GM18870 (cell line): ENCODE measurements around the gene SERPINA6.
"Not testable (repeated sequence)": the region's sequence is repeated elsewhere in the genome, so short reads cannot be mapped to it uniquely, and the experiment has no call there.

Experiments used
- ATAC-seq: cut with Tn5 transposase; IDR thresholded peaks from one replicate; pipeline ENCODE4 v1.9.1; 2021; ENCODE audit warnings: moderate library complexity; ENCODE audit not compliant: unreplicated experiment

Gene SERPINA6

DNA sequence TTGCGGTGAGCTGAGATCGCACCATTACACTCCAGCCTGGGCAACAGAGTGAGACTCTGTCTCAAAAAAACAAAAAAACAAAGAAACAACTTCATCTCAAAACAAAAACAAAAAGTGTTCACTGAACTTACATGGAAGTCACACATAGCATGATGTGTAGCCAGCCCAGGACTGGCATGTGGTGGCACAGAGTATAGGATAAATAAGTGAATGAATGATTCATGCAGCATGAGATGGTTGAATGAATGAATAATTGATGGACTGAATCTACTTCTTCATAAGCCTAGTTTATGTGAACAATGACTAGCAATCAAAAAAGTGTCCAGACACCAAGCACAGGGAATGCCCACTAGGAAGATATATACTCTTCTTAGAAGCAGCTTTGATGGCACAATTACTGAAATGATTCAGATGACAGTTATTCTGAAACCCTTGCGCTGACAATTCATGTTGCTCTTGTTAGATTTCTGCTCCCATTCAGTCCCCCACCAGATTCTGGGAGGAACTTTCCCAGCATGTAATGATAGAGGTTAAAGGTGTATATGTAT lies 31.6 kb upstream of the SERPINA6 start:
- ATAC-seq = no peak

DNA sequence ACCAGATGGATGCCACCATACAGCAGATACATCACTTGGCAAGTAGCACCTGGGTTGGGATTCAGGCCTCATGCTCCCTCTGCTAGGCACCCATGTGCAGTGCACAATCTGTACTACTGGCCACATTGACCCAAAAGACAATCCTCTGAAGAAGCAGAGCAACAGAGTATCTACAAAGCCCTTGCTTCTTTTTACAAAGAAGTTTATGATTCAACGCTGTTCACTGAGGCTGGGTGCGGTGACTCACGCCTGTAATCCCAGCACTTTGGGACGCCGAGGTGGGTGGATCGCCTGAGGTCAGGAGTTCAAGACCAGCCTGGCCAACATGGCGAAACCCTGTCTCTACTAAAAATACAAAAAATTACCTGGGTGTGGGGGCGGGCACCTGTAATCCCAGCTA lies 31.1 kb upstream of the SERPINA6 start:
- not testable (repeated sequence) for ATAC-seq

DNA sequence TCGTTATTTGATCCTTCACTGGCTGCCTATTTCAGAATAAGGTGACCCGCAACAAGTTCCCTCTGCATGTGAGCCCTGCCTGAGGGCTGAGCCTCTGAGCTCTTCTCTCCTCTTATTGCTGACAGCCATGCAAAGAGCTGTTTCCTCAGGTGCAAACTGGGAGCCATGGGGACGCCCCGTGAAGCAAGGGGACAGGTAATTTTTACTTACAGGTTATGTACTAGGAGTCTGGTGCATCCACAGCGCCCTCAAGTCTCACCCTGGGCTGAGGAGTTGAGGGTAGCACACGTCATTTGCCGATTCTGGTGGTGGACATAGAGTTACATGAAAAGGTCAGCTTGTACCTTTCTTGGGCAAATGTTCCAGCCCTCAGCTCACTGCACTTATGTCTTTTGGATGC lies 26.1 kb upstream of the SERPINA6 start:
- no peak for ATAC-seq

DNA sequence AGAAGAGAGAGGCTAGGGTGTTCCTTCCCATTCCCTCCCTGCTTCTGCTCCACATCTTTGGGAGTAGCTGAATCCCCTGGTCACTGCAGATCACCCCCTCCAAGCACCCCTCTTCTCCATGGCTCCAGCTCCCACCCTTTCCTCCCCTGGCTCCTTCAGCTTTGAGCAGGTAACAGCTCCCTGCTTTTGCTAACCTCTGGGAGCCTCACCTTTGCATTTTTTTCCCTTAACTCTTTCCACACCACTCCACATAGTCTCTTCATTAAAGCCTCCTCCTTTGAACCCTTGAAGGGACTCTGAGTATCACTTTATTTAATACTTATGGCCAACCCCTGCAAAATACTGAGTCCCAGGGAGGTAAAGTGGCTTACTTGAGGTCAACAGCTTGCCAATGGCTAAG lies 25.7 kb upstream of the SERPINA6 start:
- ATAC-seq = no peak

DNA sequence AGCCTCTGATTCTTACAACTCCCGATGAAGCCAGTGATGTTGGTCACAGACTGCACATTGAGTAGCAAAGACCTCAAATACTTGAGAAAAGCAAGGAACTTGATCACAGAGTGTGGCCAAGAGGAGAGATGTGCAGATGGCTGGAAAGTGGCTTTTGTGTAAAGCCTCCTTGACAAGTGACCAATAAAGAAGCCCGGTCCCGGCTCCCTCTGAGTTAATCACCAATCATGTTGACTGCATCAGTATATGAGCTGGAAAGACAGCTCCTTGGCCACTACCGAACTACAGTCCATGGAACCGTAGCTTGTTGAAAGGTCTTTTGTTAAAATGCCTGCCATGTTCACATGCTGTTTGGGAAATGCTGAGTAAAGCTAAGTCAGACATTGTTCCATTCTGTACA lies 23.7 kb upstream of the SERPINA6 start:
- no peak for ATAC-seq

DNA sequence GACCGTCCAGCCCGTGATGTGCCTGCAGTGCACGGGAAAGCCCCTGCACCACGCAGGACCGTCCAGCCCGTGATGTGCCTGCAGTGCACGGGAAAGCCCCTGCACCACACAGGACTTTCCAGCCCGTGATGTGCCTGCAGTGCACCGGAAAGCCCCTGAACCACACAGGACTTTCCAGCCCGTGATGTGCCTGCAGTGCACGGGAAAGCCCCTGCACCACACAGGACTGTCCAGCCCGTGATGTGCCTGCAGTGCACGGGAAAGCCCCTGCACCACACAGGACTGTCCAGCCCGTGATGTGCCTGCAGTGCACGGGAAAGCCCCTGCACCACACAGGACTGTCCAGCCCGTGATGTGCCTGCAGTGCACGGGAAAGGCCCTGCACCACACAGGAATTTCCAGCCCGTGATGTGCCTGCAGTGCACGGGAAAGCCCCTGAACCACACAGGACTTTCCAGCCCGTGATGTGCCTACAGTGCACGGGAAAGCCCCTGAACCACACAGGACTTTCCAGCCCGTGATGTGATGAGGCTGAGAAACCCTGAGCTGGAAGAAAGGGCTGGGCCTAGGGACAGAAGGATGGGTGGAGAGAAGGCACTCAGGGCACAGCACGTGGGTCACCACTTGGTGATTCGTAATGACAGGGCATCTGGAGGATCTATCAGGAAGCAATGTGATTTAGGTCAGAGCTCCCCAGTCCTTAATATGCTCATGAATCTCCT lies 23.1 kb upstream of the SERPINA6 start:
- peak; percentile 61 for ATAC-seq

DNA sequence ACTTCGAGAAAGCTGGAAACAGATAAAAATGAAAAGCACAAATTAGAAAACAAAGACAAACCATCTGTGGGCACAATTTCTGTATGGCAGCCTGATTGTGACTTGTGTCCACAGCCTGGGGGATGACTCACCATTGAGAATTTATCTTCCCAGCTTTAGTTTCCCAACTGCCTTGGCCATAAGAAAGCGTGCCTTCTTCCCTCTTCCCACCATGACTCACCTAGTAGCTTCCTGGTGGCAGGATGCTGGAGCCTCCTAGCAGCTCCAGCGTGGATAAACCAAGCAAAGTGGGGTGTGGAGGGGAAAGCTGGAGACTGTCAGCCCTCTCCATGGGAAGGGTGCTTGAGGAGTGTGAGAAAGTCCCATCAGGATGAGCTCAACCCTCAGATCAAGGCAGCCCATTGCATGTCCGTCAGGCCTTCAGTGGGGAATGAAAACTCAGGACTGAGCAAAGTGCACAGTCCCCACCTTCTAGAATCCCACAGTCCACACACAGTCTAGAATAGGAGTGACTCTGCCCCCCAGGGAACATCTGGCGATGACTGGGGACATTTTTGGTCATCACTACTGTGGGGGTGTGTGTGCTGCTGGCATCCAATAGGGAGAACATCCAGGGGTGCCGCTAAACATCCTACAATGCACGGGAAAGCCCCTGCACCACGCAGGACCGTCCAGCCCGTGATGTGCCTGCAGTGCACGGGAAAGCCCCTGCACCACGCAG lies 22.4 kb upstream of the SERPINA6 start:
- ATAC-seq = no peak

DNA sequence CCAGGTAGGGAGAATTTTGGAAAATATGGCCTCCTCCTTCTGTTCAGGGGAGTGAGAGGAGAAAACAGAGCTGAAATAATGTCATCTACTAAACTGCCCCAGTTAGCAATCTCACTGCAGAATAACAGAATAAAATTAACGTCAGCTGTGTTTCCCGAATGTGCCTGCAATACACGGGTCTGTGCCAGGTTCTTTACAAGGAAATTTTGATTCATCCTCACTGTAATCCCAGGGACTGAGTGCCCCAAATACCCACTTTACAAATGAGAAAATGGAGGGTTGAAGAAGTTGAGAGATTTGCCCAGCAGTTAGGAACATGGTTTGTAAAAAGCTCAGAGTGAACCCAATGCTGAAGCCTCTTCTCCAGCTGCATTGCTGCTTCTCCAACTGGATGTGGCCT lies 21.3 kb upstream of the SERPINA6 start:
- ATAC-seq = no peak

DNA sequence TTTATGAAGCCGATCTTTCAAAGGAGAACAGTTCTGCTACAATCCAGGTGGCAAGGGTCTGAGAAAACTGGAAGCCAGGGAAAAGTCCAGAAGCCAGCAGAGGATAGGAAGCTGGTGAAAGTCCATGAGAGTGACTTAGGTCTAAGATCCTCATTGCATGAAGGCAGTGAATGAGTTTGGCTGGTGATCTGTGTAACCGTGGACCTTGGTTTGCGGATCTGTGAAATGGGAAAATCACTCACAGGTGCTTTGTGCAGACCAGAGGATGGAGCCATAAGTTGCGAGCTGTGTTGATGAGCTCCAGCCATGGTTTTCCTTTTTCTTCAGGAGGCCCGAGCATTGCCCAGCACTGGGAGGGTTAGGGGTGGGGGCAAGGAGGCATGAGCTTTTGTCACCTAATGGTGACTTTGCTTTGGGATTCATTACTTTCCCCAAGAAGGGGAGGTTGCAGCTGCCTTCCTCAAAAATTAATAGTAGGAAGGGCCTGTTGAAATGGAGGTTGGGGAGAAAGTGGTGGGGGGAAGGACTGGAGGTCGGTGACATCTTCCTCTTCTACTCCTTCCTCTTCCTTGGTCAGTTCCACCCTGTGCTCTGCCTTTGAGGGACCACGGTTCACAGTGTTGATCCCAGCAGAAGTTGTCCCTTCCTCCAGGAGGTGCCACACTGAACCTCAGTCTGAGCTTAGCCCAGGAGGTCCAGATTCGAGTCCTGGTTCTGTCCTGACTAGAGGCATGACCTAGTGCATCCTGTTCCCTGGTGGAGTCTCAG lies 20.3 kb upstream of the SERPINA6 start:
- no peak for ATAC-seq

DNA sequence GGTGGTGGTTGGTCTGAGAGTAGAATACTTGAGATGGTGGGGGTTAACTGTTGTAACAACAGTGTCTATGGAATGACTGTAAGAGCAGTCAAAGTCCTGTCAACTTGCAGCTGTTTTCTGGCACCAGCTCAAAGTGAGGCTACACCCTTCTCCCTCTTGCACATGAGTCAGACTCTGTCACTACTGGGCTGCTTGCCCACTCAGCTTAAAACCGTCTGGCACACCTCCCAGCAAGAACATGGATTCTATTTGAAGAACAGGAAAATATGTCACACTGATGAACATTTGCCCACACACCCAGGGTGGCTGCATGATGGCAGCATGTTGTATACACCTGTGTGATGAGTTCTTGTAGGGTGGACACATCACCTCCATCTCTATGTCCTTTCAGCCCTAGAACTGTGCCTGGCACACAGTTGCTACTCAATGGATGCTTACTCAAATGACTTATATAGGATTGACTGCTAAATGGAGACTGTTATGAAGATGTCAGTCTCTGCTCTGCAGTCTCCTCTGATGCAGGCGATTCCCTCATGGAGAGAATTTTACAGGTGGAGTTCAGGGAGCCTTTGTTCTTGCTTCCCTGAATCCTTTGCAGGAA lies 19.3 kb upstream of the SERPINA6 start:
- no peak for ATAC-seq

DNA sequence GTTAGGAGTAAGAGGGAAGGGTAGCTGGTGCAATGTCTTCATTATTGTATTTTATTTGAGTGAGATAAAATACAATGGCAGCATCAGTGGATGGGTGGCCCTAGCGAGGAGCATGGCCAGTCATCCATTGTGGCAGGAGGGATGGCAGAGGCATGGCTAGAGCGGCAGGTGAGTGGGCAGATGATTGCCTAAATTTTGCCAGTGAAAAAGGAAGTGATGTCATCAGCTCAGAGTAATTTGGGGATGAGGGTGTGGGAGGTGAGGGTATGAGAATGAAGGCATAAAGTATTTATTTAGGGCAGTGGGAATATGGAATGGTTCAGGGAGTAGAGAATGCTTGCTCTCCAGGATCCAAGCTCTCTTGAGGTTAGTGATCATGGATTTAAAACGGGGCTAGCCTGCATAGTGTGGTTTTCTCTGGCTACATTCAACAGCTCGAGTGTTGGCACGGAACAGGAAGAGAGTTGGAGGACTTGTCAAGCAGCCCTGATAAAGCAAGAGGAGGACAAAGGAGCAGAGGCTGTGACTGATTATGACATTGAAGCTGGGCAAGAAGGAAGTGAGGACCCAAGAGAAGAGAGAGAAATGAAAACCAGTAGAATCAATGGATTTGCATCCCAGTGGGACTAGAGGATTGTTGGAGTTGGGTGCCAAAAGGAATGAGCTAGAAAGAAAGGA lies 18.7 kb upstream of the SERPINA6 start:
- no peak for ATAC-seq

DNA sequence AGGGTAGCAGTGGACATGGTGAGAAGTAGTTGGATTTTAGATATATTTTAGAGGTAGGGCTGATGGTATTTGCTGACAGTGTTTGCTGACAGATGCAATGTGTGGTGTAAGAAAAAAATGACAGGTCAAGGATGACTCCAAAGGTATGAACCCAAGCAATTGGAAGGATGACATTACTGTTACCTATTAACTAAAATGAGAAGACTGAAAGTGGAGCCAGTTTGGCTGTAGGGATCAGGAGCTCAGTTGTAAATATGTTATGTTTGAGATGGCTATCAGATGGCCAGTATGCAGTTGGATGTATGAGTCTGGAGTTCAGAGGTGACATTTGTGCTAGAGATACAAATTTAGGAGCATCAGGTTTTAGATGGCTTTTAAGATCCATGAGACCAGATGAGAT lies 17.4 kb upstream of the SERPINA6 start:
- no peak for ATAC-seq

DNA sequence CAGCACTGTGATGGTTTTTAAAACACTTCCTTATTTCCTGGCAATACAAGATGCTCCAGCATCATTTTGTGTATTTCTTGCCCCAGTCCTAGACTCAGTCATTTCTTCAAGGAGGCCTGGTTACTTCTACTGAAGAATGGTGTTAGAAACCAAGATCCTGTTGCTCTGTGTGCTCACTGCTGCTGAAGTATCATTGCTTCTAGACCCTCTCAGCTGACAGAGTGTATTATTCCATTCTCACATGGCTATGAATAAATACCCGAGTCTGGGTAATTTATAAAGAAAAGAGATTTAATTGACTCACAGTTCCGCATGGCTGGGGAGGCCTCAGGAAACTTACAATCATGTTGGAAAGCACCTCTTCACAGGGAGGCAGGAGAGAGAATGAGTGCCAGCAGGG lies 14.9 kb upstream of the SERPINA6 start:
- ATAC-seq = no peak

DNA sequence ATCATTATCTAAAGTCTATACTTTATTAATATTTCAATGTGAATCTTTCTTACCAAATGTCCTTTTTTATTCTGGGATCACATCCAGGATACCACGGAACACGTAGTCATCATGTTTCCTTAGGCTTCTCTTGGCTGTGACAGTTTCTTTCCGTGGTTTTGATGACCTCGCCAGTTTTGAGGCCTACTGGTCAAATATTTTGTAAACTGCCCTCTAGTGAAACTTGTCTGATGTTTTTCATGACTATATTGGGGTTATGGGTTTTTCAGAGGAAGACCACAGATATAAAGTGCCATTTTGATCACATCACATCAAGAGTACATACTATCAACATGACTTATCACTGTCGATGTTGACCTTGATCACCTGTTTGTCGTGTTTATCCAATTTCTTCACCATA lies 14.1 kb upstream of the SERPINA6 start:
- no peak for ATAC-seq

DNA sequence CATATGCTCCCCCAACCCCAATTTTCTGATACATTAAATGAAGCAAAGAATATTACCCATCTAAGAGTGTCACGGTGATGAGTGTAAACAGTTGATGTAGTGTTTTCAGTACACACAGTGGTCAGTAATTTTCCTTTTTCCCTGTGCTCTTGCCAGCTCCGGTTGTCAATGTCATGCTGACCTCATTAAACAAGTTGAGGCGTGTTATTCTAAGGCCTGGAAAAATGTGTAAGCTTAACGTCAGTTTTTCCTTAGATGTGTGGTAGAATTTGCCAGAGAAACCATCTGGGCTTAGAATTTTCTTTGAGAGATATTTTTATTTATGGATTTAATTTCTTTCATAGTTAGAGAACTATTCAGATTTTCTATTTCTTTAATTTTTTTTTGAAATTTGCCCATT lies 11.7 kb upstream of the SERPINA6 start:
- ATAC-seq = no peak

DNA sequence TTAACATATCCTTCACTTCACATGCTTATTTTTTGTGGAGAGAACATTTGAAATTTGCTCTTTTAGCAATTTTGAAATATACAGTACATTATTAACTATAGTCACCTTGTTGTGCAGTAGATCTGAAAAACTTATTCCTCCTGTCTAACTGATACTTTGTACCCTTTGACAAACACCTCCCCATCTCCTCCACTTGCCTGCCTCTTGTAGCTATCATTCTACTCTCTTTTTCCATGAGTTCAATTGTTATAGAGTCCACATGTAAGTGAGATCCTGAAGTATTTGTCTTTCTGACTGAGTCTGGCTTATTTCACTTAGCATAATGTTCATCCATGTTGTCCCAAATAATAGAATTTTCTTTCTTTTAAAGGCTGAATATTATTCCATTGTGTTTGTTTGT lies 9.5 kb upstream of the SERPINA6 start:
- ATAC-seq = no peak

DNA sequence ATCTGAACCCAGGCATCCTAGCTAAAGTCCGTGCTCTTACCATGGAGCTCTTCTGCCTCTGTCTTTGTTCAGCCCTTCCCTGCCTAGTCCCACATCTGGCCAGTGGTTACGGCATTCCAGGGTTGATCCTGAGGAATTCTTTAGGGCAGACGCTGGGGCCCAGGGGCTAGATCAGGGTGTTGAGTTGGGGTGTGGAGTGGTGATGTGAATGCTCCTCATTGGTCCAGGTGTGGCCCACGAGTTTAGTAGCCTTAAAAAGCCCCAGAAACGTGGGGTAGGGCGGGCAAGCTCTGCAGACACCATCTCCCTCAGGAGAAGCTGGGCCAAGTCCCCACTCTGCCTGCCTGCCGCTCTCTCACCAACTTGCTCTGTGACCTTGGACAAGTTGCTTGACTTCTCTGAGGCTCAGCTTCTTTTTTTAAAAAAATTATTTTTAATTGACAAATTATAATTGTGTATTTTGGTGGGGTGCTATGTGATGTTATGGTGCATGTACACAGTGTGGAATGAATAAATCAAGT lies 9.0 kb upstream of the SERPINA6 start:
- ATAC-seq = no peak

DNA sequence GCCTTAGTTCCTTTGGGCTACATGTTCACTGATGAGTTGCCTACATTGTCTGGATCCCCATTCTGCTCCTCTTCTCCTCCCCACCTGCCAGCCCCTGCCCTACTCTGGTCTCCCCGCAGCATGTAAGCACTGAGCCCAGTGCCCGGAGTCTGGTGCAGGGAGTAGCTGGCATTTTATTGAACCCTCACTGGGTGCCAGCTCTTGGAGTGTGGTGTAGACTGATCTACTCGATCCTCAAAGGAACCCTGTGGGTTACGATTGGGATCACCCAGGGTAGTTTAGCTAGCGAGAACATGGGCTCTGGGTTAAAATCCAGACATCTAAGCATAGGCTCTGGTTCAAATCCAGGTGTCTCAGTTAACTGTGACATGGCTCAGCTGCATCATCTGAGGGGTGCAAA lies 8.3 kb upstream of the SERPINA6 start:
- no peak for ATAC-seq

DNA sequence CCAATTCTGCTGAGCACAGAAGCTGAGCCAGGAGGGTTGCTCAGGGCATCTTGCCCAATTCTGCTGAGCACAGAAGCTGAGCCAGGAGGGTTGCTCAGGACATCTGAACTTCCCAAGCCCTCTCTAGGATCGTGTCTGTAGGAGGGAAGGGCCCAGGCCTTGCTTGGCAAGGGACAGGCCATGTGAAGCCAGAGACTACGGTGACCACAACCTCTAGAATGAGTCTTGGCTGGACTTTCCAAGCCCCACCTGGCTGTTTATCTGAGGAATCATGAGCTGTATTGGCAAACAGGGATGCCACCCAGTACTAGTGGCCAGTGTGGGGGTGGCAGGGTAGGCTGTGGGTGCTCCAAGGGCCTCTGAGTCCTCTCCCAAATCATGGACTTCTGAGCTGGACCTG lies 7.7 kb upstream of the SERPINA6 start:
- ATAC-seq = no peak

DNA sequence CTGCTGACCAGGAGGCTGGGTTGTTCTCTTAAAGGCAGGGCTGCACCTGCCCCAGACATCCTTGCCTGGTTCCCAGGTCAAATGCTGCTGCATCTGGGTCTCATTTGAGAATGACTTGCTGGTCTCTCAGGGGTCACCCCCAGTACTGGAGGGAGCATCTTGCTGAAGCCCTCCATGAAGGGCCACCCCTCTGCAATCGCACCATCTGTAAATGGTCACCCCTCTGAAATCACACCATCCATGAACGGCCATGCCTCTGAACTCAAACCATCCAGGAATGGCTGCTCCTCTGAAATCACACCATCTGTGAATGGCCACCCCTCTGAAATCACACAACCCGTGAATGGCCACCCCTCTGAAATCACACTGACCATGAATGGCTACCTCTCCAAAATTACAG lies 7.3 kb upstream of the SERPINA6 start:
- ATAC-seq = no peak

DNA sequence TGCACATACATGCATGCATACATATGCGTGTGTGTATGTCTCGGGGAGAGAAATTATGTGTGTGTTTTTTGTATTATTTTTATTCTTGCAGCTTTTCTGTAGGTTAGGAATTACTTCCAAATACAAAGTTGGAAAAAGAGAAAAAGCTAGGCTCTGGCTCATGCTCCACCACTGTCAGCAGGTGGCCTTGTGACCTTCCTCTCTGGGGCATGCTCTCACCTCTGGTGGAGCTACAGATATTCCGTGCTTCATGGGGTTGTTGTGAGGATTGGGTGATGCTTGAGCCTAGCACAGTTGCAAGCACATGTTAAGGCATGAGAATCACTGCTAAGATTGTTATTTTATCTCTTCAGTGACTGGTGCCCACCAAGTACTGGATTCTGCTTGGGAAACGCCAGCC lies 6.7 kb upstream of the SERPINA6 start:
- ATAC-seq = no peak
